Measurements from ENCODE around the gene THRAP3. TPM values are rescaled to one million over a fixed set of nuclear protein-coding genes. Genes with fewer than 3 reads are reported as not detected.

The THRAP3 gene
- total RNA-seq, 1 experiment from 2014 or later, result 76.3 TPM

DNA sequence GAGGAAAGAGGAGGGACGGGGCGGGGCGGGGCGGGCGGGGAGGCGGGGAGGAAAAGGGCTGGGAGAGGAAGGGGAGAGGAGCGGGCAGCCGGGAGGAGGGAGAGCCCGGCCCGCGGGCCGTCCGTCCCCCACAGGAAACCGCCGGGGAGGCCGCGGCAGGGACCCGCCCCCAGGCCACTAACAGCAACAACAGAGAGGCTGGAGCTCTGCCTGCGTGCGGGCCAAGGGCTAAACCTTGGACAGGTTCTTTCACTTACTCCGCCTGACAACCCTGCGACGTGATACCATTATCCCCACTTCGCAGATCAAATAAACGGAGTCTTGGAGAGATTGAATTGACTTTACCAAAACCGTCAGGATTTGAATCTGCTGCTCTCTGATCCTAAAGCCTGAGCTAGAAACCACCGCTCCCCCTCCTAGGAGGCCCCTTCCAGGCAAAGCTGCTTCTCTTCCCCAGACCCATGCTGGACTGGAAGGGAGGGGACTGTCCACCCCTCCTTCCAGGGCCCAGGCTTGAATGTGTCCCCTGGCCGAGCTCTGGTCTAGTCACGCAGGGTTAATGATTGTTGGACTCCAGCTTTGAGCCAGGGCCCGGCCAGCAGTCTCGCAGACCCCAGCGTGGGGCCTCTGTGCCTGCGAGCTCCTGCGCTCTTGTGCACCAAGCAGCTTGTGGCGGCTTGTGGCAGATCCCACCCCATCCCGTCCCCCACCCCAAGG lies 99.6 kb downstream of the THRAP3 start, which contains the start of gene EVA1B:
TSS of gene EVA1B (minus strand) at position 10 of the 717 bp plus-strand sequence. CDS start 608 bp downstream, outside the sequence.
- peak; percentile 84 for DNase-seq (ENCODE audit: low read depth)

DNA sequence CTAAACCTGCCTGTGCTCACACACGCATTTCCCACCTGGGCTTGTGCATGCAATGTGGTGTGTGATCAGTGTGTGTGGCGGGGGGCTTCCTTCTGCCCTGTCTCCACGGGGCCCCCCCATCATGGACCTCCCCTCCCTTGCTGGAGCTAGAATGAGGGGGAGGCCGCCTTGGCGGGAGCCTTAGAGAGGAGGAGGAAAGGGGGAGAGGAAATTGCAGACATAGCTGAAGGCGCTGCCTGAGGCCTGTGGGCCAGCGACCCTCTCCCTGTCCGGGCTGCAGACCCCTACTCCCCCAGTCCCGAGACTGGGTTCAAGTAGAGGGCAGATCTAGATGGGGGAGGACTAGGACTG lies 100.1 kb downstream of the THRAP3 start:
- DNase-seq (ENCODE audit: low read depth), result no peak

DNA sequence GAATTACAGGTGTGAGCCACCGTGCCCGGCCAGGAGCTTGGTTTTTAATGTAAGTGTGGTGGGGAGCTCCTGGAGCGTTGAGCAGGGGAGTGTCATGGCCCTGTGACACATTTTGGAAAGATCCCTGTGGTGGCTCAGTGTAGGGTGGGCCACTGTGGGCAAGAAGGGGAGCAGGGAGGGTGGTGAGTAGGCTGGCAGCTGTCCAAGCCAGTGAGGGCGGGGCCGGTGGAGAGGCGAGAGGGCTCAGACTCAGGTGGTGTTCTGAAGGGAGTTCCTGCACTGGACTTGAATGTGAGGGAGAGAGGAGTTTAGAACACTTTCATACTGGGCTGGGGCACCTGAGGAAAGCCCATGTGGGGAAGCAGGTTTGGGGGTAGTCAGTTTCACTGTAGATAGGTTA lies 102.3 kb downstream of the THRAP3 start:
- peak; percentile 69 for DNase-seq (ENCODE audit: low read depth)

DNA sequence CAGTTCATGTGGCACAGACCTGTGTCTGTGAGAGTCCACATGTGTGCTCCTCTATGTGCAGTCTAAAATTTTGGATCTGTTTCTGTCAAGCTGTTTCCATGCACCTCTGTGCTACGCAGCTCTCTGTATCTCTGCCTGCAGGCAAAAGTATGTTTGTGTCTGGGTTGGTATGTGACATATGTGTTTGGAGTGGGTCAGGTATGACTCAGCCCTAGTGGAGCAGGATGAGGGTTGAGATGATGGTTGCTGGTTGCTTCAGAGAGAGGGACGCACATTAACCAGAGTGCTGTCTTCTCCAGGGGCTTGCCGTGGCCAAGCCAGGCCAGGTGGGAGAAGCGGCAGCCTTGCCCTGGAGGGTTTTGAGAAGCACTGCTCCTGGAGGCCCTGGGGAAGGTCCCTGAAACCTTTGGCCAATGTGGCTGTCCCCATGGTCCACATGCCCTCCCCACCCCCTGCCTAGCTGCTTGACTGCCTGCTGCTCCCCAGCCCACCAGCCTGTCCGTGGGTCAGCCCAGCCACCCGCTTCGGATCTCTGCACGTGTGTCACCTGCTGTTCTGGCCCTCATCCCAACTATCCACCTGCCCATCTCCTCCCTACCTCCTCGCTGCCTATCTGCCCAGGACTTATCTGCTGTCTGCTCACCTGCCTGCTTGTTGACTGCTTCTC lies 103.3 kb downstream of the THRAP3 start:
- DNase-seq (ENCODE audit: low read depth), result peak; percentile 66

DNA sequence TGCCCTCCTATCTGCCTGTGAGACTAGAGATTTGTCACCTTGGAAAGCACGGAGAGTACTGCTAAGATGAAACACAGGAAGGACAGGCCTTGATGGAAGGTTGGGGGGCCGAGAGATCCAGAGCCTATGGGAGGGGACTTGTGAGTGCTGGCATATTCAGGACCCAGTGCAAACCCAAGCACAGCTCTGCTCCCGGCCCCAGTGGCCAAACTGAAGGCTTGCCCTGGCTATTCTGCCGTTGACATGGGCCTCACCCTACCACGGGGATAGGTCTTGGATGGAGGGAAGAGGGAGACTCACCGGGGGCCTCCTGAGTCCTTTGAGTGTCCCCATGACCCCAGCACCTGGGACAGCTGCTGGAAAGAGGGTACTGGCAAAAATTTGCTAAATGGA lies 103.8 kb downstream of the THRAP3 start:
- no peak for DNase-seq (ENCODE audit: low read depth)

DNA sequence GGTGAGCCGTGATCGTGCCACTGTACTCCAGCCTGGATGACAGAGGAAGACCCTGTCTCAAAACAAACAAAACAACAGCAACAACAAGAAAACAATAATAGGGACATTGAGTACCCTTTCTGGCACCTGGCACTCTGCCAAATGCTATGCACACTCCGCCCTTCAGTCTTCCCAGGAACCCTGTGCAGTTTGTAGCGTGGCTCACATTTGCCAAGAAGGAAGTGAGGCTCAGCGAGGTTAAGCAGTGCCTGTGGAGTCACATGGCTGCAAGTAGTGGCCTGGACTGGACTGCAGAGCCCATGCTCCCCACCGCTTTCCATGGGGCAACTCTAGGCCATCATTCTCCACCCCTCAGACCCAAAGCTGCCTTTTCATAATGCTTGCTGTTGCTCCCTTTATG lies 104.5 kb downstream of the THRAP3 start:
- DNase-seq (ENCODE audit: low read depth), result no peak

DNA sequence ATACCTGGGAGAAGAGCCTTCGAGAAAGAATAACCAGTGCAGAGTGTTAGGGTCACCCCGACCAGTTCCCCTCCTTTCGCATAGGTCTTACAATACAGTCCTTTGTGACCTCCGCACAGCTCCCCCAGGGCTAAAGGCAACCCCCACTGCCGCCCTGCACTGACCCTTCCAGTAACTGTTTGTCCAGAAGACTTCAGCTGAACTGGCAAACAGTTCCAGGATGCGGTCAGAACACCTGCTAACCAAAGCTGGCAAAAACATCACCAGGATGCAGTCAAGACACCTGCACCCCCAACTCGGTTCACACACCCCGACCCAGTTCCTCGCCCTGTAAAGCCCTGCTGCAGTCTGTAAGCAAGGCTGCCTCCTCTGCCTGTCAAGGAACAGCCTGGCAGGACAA lies 105.6 kb downstream of the THRAP3 start:
- DNase-seq (ENCODE audit: low read depth), result no peak

DNA sequence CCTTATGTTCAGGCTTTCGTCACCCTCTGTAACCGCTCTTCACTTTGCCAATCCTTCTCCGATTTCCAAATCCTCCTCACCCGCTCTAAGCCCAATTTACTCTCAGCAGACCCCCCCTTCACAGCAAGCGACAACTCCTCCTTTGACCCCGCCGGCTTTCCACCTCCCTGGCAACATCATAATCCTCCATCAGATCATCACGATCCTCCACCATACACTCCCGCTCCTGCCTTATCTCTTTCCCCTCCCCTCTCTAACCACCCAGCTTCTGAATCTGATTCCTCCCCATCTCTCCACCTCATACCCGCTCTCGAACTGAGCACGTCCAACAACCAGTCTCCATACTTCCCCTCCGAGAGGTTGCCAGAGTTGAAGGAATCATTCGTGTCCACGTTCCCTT lies 106.7 kb downstream of the THRAP3 start:
- no peak for DNase-seq (ENCODE audit: low read depth)

DNA sequence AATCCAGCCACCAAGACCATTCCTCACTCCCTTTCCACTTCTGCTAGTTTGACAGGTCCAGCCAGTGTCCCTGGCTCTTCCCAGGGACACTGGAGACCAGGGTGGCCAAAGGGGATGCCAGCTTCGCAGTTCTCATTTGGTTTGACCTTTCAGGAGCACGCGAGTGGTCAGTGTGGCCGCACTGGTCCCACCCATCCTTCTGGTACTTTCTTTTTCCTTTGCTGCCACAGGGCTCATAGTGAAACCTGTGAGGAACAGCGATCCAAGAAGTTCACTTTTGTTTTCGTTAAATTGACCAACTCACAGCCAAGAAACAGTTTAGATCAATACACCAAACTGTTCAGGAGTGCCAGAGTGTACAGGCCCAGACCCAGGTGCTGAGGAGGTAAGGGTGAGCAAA lies 113.6 kb downstream of the THRAP3 start:
- DNase-seq (ENCODE audit: low read depth), result no peak

DNA sequence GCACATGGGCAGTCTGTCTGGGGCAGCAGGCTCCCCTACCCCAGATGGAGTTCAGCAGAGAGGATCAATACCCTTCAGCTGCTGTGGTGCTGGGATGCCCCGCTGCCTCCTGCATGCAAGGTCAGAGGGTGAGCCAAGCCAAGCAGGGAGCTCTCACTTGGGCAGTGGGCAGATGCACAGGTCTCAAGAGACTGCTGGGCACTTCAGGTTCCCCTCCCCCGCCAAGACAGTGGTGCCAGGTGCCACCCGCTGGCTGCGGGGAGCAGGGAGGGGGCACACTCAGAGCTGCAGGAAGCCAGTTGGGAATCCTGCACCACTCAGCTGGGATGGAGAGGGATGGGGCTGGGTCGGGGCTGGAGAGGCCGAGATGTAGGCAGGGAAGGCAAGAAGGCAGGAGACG lies 115.0 kb downstream of the THRAP3 start:
- no peak for DNase-seq (ENCODE audit: low read depth)

DNA sequence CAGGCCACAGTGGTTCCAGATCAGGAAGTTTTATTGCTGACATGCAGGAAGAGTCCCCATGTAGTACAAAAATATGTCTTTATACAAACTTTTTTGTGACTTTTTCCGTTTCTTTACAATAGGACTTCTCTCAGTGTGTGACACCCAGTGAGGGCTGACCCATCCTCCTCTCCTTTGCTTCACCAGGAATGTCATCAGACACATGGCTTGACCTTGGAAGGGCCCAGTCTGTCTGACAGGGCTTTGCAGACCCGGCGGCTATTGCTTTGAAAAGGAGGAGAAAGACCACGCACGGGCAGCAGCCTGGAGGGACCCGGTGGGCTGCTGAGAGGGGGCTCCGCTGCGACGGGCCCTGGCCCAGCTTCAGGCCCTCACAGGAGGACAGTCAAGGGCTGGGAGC lies 115.4 kb downstream of the THRAP3 start:
- DNase-seq (ENCODE audit: low read depth), result no peak

DNA sequence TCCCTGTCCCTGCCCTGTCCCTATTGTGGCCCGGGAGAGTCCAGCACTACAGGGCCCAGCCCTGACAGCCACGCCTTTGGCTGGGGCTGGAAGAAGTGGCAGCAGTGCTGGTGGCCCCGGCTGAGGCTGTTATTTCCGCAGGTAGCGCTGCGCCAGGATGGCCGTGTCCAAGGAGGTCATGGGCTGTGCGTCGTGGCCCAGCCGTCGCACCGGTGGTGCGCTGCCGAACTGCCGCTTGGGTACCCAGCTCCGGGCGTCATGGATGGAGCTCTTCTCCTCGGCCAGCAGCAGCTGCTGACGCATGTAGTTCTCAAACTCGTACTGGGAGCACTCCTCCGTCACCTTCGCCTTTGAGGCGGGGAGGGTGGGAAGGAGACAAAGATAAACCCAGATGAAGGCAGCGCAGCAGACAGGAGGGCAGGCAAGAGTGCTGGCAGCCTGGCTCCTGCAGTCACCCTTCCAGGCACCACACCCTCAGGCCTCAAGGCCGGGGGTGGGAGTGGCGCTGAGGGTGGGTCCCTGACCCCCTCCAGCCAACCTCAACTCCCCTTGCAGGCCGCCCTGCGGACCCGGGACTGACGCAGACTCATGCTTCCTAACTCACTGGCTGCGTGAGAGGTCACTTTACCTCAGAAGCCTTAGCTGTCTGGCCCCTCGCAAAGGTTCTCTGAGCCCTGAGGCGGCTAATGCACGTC lies 117.5 kb downstream of the THRAP3 start:
- no peak for DNase-seq (ENCODE audit: low read depth)

DNA sequence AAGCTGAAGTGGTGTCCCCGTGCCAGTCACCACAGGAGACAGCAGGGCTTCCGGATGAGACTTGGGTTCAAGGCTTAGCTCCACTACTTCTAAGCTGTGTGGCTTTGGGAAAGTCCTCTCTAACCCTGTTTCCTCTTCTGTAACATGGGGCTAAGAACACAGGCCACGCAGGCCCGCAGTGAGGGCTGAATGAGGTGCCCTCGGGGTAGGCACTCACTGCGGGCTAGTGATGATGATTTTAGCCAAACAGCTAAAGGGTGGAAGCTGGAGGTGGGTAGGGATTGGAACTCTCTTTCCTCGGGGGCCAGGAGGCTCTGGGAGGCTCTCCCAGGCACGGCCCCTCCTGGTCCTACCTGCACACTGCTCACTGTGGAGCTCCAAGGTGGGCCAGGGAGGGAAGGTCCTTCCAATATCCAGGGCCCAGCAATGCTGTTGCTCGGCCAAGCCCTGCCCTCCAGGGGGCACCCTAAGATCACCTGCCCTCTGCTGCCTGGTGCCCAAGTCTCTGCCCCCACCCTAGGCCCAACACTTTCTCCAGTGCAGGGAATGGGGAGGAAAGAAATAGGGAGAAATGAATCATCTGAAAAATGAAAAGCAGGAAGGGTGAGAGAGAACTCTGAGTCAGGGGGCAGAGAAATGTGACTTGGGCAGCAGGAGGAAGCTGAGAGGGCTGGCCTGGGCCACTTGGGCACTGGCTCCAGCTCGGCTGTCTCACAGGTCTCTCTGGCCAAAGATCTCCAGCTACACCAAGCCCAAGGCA lies 118.4 kb downstream of the THRAP3 start:
- DNase-seq (ENCODE audit: low read depth), result peak; percentile 87

DNA sequence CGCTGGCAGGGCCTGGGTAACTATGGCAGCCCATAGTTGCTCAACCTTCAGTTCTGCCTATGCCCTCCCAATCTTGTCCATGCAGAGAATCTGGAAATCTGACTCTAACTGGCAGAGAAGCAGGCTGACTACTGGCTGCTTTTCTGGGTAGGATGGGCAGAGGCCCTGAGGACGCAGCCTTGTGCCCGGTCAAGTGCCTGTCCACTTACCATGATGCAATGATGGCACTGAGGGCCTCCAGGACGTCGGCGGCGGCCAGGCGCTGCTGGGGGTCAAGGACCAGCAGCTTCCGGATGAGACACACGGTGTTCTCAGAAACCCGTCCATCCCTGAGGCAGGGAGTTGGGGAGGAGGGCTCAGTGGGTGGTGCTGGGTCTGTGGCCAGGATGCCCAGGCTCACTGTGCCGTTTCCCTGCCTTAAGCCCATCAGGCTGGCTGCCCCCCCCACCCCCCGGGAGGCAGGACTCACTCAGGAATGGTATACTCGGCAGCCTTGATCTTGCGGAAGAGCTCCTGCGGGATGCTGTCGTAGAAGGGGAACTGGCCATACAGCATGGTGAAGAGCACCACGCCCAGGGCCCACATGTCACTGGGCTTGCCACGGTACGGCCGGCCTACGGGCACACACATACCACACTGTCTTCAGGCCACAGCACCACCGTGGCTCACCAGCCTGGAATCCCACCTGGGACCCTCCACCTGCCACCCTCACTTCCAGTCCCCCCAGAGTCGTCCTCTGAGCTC lies 119.6 kb downstream of the THRAP3 start:
- no peak for DNase-seq (ENCODE audit: low read depth)

DNA sequence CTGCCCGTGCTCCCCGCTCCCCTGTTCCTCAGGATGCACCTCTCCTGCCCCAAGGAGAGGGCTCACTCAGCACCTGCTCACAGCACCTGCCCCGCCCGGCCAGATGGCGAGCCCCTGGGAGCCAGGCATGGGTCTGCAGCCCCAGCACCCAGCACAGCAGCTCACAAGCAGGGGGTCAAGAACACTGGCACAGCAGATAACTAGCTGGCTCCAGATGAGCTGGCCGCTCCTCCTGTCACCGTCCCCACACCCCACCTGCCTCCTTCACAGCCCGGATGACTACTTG lies 120.1 kb downstream of the THRAP3 start:
- no peak for DNase-seq (ENCODE audit: low read depth)

DNA sequence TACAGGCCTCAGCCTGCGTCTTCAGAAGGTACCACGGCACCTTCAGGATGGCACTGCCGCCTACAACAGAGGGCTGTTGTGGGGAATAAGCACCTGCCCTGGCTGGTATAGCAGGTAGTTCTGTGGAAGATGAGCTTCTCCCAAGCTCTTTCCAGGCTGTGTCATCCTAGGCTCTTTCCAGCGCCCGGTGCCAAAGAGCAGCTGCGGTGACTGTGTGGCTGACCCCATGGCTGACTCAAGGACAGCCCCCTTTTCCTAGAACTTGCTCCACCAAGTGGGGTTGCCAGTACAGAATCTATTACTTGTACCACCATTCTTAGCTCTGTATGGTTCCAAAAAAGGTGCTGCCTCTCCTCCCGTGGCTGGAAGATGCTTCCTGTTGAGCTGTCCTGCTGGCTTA lies 121.1 kb downstream of the THRAP3 start:
- DNase-seq (ENCODE audit: low read depth), result no peak

DNA sequence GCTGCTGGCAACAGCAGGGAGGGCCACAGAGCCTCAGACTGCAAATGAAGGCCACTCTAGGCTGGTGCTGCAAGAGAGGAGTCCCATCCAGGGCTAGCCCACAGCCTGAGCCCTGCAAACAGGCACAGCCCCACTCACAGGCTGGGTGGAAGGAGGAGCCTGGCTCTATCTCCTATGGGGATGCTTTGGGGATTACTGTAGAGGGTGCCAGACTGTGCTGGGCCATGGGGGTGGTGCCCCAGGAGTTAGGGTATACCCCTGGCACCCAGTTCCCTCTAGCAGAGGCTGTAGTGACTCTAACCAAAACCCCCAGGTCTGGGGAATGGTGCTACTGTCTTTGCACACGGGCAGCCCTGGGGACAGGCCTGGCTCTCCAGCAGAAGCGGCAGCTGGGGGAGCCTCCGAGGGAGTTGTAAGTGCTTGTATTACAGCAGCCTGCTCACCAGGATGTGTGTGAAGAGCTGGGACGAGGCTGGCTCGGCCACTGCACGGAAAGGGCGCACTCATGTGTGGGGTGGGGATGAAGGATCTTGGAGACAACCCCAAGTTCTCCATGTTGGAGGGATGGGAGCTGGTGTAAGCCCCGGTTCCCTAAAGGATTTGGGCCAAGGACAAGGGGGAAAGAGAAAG lies 122.6 kb downstream of the THRAP3 start:
- DNase-seq (ENCODE audit: low read depth), result no peak

DNA sequence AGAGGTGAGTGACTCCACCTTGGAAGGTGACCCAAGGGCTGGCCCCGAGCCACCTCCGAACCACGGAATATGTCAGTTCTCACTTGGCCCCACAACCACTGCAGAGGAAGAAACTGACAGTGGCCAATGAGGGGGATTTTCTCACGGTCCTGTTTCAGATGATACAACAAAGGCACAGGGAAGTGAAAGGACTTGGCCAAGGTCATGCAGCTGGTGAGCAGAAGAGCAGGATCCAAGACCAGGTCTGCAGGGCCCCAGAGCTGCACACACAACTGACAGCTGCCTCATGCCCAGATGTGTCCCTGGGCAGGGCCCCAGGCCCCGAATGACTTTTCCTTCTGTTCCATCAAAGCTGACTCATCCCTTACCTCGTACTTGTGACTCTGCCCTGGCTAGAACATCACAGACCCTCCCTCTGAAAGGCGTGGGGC lies 125.0 kb downstream of the THRAP3 start:
- peak; percentile 78 for DNase-seq (ENCODE audit: low read depth)

DNA sequence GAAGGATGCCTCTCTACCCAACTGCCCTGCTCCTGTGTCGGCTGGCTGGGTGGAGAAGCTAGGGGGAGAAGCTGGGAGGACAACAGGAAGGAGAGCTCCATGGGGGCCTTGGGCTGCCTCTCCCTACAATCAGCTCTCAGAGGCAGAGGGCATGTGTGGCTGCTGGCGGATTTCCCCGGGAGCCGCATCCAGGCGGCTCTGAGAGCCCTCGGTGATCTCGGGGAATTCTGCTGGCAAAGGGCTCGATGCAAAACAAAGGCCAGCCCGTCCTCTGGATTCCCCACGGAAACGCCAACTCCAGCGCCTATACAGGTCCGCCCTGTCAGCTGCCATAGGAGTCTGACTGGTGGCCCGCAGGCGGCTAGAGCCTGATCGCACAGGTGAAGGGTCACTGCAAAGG lies 125.6 kb downstream of the THRAP3 start:
- DNase-seq (ENCODE audit: low read depth), result peak; percentile 74

DNA sequence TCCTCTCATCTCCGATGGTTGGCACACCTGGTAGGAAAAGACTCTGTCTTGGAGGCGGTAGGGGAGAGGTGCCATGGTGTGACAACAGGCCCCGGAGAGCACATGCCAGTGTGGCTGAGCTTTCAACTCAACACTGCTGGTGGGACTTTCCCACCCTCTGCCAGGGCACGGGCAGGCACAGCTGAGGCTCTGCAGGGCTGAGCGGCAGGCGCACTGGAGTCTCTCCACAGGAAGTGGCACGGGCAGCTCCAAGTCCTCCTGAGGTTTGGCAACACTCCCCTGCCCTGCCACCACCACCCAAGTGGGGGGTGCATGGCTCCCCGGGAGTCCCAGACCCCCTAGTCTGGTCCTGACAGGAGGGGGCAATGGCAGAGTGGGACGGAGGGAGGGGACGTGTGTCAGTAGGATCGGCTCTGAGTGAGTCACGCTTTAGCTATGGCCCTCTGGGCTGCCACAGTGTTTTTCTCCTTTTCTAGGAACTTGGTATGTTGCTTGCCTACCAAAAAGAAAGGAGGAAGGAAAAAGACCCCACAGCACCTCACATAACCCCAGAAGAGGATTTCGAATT lies 126.5 kb downstream of the THRAP3 start:
- peak; percentile 96 for DNase-seq (ENCODE audit: low read depth)

Measured in Daoy (cell line).